HL-60/S4 treated with retinoic acid at 250 ng/mL for 4 days and 3 days (cell line): ENCODE results near the gene RDH13.

ENCODE experiments used
- in situ Hi-C: fragments of 300-500 bp; cut with MboI; formaldehyde crosslinking; loops from 2 replicates; pipeline ENCODE4 v1.7.0; 2022; ENCODE audit warnings: low sequenced_read_pairs

Gene RDH13

DNA sequence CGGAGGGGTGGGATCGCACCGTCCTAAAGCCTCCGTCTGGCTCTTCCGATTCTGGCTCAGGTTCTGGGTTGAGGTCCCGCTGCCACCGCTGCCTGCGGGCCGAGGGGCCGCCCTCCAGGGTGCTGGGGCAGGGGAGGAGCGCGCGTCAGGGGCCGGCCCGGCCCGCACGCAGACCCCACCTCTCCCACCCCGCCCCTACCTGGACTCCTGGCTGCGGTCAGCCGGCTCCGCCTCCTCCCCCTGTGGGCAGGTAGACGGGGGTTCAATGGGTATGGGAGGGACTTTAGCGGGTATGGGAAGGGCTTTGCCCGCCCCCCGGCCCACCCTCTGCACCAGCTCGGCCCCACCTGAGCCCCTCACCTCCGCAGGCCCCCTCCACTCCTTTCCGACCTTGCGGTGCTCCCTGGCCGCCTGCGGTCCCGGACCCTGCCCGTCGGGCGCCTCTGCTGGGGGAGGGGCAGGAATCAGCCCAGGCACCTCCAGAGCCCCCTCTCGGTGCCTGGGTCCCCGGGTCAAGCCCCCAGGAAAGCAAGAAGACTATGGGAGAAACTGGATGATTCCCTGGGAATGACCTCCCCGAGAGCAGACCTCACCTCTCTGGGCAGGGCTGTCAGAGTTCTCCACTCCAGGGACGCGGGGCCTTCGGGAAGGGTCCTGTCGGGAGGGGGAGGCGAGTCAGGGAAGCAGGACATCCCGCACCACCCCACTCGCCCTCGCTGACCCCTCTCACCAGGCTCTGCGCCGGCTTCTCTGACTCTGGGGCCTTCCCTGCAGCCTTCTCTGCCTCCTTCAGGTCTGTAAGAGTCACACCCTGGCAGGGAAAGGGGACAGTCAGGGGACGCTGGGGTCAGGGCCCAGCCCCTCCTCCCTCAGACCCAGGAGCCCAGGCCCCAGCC lies 29.7 kb upstream of the RDH13 start:
- in situ Hi-C loops, result no loop called here

DNA sequence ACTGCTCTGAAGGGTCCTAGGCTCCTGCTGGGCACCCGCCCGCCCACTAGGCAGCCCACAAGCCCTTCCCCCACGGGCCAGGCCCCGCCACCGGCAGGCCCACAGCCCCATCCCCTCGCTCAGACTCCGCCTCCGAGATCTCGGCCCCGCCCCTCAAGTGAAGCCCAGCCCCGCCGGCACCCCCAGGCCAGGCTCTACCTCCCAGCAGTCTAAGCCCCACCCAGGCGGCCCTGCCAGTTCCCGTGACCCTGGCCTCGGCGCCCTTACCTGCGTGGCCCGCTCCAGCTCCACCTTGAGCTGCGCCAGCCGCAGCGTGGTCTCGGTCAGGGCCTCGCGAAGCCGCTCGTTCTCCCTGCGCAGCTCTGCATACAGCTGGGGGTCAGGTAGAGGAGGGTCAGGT lies 29.0 kb upstream of the RDH13 start:
- in situ Hi-C loops, result no loop called here

DNA sequence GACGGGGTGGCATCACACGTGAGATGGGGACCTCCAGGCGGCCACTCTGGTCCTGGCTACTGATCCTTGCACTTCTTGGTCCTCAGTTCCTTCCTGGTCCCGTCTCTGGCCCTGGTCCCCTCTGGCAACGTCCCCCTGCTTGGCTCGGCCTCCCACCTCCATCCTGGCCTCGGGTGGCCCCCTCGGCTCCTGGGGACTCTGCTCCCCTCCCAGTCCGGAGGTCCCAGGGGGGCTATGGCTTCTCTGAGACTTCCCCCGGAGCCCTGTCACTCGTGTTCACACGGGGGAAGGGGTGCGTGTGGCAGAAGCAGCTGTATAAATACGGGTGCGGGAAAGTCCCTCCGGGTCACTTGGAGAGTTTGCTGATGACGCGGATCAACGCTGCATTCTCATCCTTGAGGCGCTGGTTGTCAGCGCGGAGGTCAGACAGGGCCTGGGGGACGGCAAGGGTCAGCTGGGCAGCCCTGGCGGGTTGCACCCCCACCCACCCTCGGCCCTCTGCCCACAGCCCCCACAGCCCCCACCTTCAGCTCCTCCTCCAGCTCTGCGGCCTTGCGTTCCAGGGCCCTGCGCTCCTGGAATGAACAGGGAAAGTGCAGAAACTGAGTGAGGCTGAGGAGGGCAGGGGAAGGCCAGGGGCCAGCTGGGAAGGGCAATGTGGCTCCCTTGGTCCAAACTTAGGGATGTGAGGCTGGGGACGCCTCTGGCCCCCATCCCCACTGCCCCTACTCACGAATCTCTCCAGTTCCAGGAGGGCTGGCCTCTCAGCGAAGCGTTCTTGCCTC lies 28.4 kb upstream of the RDH13 start:
- in situ Hi-C loops, result no loop called here

DNA sequence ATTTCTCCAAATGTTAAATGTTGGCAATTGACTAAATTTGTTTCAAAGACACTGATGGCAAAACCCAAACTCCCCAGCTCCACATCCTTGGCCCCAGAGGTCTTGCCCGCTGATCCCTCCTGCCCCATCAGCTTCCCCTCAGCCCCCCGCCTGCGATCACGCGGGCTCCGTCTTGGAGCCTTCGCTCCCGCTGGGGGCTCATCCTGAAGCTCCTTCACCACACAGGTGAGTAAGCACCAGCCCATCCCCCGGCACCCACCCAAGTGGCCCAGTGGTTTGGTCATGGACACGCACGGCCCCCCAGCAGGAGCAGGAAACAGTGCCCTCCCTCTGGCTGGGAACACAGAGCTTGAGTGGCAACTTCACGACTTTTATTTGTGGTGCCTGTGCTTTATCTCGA lies 27.6 kb upstream of the RDH13 start:
- in situ Hi-C loops, result no loop called here

DNA sequence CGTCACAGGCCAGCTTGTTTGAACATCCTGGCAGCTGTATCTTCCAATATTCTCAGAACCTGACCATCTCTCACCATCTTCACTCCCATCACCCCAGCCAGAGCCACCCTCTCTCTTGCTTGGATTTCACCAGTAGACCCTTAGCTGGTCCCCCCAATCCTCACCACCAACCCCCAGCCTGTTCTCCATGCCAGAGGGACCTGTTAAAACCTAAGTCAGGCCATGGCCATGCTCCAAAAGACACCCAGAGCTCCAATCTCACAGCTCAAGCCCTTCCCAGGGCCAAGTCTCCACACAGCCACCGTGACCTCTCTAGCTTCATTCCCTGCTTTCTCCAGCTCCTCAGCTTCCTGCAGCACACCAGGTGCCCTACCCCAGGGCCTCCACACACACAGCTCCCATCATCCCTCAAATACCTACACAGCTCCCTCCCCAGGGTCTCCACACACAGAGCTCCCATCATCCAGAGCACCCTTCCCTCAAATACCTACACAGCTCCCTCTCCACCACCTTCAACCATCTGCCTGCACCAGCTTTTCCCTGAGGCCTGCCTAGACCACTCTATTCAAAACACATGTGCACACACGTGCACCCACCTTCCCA lies 26.5 kb upstream of the RDH13 start:
- in situ Hi-C loops, result no loop called here

DNA sequence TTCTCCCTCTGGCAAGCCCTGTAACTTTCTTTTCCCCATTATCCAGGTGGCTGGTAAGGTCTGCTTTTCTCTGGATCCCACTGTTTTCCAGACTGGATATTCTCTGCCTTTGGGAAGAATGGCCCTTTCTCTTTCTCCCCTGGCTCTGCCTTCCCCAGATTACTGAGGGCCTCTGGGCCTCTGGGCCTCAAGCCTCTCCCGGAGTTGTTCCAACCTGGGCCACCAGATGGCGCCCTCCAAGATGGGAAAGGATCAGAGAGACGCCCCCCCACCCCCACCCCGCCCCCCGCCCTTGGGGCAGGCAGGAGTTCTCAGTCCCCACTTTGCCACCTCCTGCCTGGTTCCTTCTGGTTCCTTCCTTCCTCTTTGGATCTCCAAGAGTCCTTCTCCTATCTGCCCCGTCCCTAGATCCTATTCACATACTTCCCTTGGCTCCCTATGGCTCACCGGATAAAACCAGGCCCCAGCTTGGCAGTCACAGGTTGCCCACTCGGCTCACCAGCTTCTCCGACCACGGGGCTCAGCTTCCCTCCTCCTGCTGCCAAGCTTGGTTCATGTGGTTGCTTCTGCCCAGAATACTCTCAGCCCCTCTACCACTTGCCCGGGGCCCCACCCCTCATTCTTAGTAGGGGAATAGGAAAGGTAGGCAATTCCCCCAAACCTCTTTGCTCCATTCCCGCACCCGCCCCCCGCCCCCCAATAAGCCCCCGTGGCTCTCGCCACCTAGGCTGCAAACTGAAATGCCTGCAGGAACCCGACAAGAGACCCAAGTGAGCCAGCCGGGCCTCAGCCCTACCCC lies 25.8 kb upstream of the RDH13 start:
- in situ Hi-C loops, result no loop called here

DNA sequence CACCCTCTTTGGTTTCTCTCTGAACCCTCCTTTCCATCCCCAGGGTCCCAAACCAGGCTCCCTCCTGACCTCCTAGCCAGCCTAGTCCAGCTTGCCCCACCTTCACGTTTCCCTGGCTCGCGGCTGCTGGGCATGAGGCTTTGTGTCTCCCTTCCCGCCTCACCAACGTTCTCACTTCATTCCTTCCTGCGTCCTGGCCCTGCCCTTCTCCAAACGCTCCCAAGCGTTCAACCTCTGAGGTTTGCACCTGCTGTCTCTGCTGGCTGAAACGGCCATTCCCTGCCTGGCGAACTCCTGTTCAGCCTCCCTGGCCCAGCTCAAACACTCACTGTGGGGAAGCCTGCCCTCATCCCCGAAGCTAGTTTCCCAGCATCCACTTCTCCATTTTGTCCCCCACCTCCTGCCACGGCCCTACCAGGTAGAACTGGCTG lies 25.1 kb upstream of the RDH13 start:
- in situ Hi-C loops, result no loop called here

DNA sequence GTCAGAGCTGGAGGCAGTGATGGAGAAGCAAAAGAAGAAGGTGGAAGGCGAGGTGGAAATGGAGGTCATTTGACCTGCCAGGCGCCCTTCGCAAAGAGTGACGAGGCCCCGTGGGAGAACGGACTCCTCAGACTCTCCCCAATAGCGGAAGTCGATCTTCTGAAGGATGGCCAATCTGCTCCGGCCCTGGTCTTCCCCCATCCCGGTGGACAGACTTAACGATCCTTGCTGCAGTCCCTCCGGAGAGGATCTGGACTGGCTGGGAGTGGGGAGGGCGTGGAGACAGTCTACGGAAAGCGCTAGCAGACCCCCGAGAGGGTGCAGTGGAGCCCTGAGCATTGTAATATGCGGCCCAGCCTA lies 24.6 kb upstream of the RDH13 start:
- in situ Hi-C loops, result no loop called here

DNA sequence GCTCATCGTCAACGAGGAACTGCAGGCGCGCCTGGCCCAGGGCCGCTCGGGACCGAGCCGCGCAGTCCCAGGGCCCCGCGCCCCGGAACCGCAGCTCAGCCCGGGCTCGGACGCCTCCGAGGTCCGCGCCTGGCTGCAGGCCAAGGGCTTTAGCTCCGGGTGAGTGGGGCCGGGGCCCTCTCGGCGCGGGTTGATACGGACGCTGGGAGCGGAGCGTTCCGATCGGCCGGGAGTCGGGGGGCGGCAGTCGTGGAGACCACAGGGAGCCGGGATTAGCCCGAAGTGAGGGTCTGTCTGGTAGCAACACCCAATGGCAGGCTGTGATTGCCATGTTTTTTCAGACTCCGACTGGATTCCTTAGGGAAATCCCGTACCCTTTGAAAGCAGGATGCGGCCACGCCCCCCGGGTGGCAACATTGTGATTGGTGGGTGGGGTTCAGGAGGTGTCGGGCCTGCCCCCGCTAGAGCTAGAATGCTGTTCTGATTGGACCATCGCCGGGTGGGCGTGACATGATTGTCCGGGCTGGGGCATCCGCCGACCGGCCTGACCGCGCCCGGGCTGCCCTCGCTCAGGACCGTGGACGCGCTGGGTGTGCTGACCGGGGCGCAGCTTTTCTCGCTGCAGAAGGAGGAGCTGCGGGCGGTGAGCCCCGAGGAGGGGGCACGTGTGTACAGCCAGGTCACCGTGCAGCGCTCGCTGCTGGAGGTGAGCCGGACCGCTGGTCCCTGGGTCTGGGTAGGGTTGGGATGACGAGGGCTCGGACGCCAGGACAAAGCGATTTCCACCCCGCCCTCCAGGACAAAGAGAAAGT lies 24.0 kb upstream of the RDH13 start:
- in situ Hi-C loops, result no loop called here

DNA sequence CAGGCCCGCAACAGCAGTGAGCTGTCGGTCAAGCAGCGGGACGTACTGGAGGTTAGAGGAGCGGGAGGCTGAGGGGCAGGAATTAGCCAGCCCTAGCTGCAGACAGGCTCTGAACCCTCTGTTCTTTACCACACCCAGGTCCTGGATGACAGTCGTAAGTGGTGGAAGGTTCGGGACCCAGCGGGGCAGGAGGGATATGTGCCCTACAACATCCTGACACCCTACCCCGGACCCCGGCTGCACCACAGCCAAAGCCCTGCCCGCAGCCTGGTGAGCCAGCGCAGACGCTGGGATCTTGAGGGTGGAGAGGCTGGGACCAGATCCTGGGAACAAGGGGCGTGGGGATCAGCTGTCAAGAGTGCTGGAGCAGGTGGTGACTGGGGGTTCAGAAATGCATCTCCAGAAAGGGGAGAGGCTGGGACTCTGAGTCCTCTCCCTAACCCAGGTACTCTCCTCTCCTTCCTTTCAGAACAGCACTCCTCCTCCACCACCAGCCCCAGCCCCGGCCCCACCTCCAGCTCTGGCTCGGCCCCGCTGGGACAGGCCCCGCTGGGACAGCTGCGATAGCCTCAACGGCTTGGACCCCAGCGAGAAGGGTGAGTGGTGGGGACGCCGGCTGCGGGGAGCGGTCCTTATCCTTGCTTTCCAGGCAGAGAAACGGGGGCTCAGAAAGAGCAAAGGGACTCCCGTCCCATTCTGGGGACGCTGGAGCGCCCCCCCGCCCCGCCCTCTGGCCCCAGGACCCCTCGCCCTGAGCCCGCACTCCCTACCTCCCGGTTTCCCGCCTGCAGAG lies 23.2 kb upstream of the RDH13 start:
- in situ Hi-C loops, result no loop called here

DNA sequence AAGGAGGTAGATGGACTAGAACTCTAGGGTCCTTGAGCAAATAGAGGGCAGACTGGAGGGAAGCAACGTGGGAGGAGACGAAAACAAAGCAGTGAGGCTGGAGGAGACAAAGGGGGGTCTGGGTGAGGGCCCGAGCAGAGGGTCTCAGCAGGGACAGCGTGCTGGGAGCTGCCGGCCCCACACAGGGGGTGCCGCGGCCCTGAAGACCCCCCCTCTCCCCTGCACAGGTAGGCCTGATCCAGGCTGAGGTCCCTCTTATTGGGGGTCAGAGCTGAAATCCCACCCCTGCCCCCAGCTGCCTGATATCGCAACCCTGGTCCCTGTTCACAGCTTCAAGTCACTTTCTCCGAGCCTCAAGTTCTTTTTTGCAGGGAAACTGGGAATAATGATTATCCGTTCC lies 21.5 kb upstream of the RDH13 start:
- in situ Hi-C loops, result no loop called here

DNA sequence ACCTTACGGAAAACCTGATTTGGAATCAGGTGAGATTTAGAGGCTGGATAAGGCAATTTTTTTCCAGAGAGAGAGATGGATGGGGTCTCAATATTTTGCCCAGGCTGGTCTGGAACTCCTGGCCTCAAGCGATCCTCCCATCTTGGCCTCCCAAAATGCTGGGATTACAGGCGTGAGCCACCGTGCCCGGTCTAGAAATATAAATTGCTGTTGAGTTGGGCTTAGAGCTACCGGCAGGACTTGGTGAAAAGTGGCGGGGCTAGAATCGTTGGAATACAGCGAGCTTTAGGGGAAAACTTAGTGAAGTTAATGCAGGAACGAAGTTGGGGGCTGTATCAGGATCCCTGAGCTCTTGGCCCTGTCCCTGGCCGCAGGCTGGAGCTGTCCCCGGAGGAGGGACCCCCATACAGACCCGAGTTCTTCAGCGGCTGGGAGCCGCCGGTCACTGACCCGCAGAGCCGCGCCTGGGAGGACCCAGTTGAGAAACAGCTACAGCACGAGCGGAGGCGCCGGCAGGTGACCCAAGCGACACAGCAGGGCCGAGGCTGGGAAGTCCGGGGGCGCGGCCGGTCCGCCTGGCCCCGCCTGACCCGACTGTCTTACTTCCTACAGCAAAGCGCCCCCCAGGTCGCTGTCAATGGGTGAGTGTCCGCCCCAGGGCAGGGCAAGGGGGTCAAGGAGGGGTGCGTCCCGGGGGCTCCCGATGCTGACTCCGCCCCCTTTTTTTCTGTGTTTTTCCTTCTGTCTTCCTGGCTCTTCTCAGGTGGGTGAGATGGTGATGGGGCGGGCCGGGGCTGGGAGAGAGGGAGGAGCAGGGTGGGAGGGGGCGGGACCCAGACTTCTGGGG lies 20.3 kb upstream of the RDH13 start:
- in situ Hi-C loops, result no loop called here

DNA sequence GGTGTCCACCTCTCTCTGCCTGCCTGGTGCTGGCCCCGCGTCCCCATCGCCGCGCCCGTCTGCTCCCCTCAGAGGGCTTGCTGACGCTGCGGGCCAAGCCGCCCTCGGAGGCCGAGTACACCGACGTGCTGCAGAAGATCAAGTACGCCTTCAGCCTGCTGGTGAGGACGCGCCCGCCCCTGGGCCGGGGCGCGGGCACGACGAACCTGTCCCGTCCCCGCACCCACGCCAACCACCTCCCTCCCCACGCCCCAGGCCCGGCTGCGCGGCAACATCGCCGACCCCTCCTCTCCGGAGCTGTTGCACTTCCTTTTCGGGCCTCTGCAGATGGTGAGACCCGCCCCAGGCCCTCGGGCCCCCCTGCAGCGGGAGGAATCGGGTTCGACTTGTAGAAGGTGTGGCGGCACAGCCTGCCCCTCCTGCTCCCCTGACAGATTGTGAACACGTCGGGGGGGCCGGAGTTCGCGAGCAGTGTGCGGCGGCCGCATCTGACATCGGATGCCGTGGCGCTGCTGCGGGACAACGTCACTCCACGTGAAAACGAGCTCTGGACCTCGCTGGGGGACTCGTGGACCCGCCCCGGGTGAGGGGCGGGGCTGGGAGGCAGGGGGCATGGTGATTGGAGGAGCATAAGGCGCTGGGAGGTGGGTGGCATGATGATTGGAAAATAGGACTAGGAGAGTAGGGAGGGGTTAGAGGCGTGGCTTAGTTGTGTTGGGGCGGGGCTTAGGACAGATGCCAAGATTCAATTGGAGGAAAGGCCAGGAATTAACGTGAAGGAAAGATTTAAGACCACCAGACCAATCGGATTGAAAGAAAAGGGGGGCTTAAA lies 19.3 kb upstream of the RDH13 start:
- in situ Hi-C loops, result no loop called here

DNA sequence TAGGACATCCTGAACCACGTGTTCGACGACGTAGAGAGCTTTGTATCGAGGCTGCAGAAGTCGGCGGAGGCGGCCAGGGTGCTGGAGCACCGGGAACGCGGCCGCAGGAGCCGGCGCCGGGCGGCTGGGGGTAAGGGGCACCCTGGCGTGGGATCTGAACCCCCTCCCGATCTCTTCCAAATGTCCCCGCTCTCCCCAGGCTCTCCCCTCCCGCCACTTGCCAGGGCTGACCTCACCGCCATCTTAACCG lies 18.7 kb upstream of the RDH13 start:
- in situ Hi-C loops, result no loop called here

DNA sequence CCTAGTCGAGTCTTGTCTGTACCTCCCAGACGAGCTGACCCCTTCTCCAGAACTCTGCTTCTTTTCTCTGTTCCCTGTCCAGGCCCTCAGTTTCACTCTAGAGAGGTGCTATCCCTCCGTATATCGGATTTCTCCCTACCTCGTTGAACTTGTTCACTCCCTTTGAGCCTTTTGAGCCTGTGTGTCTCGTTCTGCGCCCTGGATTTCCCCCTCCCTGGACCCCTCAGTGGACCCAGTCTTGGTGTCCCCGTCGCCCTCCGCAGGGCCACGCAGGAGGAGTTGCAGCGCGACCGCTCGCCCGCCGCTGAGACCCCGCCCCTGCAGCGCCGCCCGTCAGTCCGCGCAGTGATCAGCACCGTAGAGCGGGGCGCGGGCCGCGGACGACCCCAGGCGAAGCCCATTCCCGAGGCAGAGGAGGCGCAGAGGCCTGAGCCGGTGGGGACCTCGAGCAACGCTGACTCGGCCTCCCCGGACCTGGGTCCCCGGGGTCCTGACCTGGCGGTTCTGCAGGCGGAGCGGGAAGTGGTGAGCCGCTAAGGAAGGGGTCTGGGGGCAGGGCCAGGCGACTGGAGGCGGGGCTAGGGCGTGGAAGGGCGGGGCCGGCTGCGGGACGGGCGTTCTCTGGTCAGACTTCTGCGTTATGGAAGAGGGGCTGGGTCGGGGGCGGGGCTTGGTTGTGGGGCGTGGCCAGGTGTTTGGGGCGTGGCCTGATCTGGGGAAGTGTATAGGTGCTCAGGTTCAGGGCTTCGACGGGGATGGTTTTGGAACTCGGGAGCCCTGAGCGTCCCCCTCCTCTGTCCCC lies 18.2 kb upstream of the RDH13 start:
- in situ Hi-C loops, result no loop called here

DNA sequence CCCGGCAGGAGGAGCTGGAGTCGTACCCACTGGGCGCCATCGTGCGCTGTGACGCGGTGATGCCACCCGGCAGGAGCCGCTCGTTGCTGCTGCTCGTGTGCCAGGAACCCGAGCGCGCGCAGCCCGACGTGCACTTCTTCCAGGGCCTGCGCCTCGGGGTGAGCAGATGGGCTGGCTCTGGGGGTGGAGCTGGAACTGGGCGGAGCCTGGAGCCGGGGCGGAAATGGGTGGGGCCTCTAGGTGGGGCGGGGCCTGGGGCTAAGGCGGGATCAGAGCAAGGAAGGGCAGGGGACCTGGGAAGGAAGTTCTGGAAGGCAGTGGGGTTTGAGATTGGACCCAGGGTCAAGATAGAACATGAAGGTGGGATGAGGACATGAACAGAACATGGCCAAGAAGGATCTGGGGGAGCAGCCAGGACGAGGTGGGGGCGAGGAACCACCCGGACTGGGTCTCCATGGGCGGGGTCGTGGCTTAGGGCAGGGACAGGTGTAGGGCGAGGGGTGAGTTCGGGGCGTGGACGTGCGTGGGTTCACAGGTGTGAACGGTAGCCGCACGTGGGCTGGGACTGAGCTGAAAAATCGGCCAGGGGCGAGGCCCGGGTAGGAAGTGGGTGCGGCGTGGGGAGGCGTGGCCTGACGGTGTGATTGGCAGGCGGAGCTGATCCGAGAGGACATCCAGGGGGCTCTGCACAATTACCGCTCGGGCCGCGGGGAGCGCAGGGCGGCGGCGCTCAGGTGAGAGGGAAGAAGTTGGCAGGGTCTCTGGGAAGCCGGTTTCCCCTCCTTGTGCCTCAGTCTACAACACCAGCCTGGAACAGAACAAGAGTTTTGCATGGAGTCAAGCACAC lies 17.4 kb upstream of the RDH13 start:
- in situ Hi-C loops, result no loop called here
